Lung (tissue), 12 donors: ENCODE results near the gene KLHL26. TPM values are rescaled to one million over a fixed set of nuclear protein-coding genes. Genes with fewer than 3 reads are reported as not detected.

Experiments
- ATAC-seq: fragments of 200-7000 bp; cut with Tn5 transposase; one replicate; pipeline ENCODE4 v1.9.1; 2020; ENCODE audit warnings: moderate number of reproducible peaks; ENCODE audit not compliant: insufficient read depth, low FRiP score
- DNase-seq, 3 donors: peaks; one replicate each; pipeline ENCODE4 v3.0.0-alpha.2; 2013 to 2017
- H3K27ac ChIP-seq, 2 donors: one replicate each; pipeline ENCODE4 v1.5.1; 2013; ENCODE audit warnings: mild to moderate bottlenecking in 2 of 2, moderate library complexity in 2 of 2, control low read depth in 1 of 2, inconsistent platforms in 1 of 2, low read depth in 1 of 2, low read length in 1 of 2
- H3K27me3 ChIP-seq, 3 donors: one replicate each; pipeline ENCODE4 v1.5.1; 2013; ENCODE audit warnings: low read length in 2 of 3; ENCODE audit not compliant: control insufficient read depth in 3 of 3, insufficient read depth in 3 of 3
- H3K36me3 ChIP-seq, 4 donors: one replicate each; pipeline ENCODE4 v1.5.1; 2013; ENCODE audit warnings: low read length in 4 of 4, mild to moderate bottlenecking in 1 of 4, moderate library complexity in 1 of 4; ENCODE audit not compliant: control insufficient read depth in 4 of 4, insufficient read depth in 4 of 4
- H3K4me1 ChIP-seq, 5 donors: one replicate each; pipeline ENCODE4 v1.5.1; 2013; ENCODE audit warnings: low read length in 5 of 5, mild to moderate bottlenecking in 2 of 5, moderate library complexity in 1 of 5; ENCODE audit not compliant: control insufficient read depth in 5 of 5, insufficient read depth in 5 of 5
- H3K4me3 ChIP-seq: one replicate; pipeline ENCODE4 v1.5.1; 2013; ENCODE audit warnings: mild to moderate bottlenecking, control low read depth, moderate library complexity
- H3K9ac ChIP-seq, 2 donors: one replicate each; pipeline ENCODE4 v1.5.1; 2013; ENCODE audit warnings: low read length in 2 of 2, control low read depth in 1 of 2; ENCODE audit not compliant: insufficient read depth in 1 of 2
- H3K9me3 ChIP-seq, 4 donors: one replicate each; pipeline ENCODE4 v1.5.1; 2013; ENCODE audit warnings: low read length in 3 of 4, mild to moderate bottlenecking in 1 of 4, moderate library complexity in 1 of 4; ENCODE audit not compliant: control insufficient read depth in 4 of 4, insufficient read depth in 3 of 4
- WGBS, 2 donors: extraction: QIAGEN DNeasy Blood & Tissue Kit; methylation state at CpG; one replicate each; pipeline ENCODE4 v1.1.7; 2013; 5-methylcytosine and 5-hydroxymethylcytosine counted together
- polyA plus RNA-seq, 2 donors: library from polyadenylated mRNA; stranded (reverse); fragments of 200-250 nt; gene quantifications; one replicate each; pipeline ENCODE4 v1.2.1, GENCODE V29; 2013
- total RNA-seq, 2 donors: library from RNA; depleted of rRNA in 1 of 2; stranded (reverse); fragments of >200 nt in 1 of 2; gene quantifications; one replicate each; pipeline ENCODE4 v1.2.1, GENCODE V29; 2014 to 2021
- TF ChIP-seq, protein P1 (sequence below): IDR thresholded peaks from 2 replicates; pipeline ENCODE4 v1.5.1; 2012; ENCODE audit warnings: mild to moderate bottlenecking; ENCODE audit errors: control extremely low read depth, extremely low read depth
- donor health status: control.
- donor health status: control.
- donor health status: Bipolar disorder and iron deficiency.
- donor health status: healthy.
- donor health status: DM: yes; HTN: yes; CAD: no.

Gene KLHL26
- total and polyA plus RNA-seq, 4 donors, result 4.1 to 18.0 (median 8.4) TPM

DNA sequence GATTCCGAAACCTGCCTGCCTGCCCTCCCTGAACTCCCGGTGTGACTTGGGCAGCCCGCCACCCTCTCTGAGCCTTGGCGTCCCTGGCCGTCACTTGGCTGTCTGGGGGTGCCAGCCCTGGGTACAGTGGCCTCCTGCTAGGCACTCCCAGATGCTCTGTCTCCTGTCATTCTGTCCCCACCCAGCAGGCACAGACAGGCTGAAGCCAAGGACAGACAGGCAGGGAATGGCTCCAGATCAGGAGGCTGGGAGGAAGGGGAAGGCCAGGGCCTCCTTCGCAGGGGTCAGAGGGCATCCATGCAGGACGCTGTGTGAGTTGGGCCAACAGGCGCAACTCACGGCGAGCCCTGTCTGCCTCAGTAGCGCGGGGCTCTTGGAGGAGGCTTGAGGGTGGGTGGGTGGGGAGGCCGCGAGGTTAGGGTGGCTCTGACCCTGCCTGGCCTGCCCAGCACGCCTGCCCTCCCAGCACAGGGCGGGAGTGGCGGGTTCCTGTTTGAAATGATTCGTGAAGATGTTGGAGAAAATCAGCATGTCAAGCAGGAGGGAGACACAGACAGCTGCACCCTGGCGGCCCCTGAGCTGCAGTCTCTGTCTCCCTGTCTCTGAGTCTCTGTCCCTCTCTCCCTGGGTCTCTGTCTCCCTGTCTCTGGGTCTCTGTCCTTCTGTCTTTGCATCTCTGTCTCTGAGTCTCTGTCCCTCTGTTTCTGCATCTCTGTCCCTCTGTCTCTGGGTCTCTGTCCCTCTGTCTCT lies 19.7 kb downstream of the KLHL26 start:
- Histone ChIP-seq H3K4me1 (peaks cover 0 to 10% (median 0%) of the 10 kb centered on the region in 5 donors), H3K9ac (no peak overlapping the region), H3K27me3 (no peaks in the 10 kb centered on the region), H3K9me3 (no peaks in the 10 kb centered on the region), H3K36me3 (peaks cover 0 to 3% (median 0%) of the 10 kb centered on the region in 4 donors), H3K27ac (no peak overlapping the region), H3K4me3 (no peak overlapping the region)
- 79 to 84% methylated on average over 17 to 19 of the region's 19 CpGs for WGBS, 2 donors
- DNase-seq, result no peak
- TF ChIP-seq, protein P1, sequence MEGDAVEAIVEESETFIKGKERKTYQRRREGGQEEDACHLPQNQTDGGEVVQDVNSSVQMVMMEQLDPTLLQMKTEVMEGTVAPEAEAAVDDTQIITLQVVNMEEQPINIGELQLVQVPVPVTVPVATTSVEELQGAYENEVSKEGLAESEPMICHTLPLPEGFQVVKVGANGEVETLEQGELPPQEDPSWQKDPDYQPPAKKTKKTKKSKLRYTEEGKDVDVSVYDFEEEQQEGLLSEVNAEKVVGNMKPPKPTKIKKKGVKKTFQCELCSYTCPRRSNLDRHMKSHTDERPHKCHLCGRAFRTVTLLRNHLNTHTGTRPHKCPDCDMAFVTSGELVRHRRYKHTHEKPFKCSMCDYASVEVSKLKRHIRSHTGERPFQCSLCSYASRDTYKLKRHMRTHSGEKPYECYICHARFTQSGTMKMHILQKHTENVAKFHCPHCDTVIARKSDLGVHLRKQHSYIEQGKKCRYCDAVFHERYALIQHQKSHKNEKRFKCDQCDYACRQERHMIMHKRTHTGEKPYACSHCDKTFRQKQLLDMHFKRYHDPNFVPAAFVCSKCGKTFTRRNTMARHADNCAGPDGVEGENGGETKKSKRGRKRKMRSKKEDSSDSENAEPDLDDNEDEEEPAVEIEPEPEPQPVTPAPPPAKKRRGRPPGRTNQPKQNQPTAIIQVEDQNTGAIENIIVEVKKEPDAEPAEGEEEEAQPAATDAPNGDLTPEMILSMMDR, result no peak
- no peak for ATAC-seq

DNA sequence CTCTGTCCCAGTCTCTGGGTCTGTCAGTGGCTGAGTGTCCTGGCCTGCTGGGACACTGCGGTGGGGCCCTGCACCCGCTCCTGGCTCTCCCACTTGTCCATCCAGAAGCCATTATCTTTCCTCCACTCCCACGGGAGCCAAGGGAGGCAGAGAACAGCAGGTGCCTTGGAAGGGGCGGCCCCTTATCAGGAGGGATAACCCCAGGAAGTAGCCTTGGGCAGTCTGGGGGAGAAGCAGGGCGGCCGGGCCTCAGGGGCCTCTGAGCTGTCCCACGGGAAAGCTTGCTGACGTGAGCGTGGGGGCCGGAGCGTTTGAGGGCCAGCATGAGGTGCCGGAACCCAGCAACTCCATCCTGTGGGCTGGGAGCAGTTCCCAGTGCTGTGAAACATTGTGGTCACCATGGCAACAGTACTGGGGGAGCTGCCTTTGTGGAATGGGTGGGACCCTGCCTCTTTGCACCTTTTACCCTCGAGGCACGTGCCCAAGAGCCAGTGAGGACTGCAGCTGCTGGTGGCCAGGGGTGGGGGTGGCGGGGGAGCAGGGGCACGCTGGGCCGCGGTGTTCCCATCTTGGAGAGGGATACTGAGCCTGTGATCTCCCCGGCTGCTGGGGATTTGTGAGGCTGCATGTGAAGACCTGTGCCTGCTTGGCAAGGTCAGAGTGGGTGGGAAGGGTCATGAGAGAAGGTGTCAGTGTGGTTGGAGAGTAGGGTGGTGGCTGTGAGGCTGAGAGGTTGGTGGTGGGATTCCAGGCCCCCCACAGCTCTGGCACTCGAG lies 20.9 kb downstream of the KLHL26 start:
- H3K9ac ChIP-seq, result no peak overlapping the region

DNA sequence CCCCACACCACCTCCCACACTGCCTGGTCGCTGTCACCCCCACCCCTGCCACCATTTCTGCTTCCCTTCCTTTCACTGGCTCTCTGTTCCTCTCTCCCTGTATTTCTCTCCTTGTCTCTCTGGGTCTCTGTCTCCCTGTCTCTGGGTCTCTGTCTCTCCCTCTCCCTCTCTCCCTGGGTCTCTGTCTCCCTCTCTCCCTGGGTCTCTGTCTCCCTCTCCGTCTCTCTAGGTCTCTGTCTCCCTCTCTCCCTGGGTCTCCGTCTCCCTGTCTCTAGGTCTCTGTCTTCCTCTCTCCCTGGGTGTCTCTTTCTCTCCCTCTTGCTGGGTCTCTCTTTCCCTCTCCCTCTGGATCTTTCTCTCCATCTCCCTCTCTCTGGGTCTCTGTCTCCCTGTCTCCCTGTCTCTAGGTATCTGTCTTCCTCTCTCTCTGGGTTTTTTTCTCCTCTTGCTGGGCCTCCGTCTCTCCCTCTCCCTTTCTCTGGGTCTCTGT lies 21.6 kb downstream of the KLHL26 start:
- Histone ChIP-seq H3K9me3 (no peaks in the 10 kb centered on the region), H3K36me3 (peaks cover 0 to 4% (median 0%) of the 10 kb centered on the region in 4 donors), H3K9ac (no peak overlapping the region), H3K27me3 (no peaks in the 10 kb centered on the region), H3K27ac (peak overlapping the region; percentile 9 to 26), H3K4me3 (no peak overlapping the region), H3K4me1 (peaks cover 0 to 9% (median 0%) of the 10 kb centered on the region in 5 donors)
- DNase-seq (no peak), ATAC-seq (no peak)
- TF ChIP-seq, protein P1, result no peak
- 88 to 95% methylated on average over 4 of the region's 4 CpGs for WGBS, 2 donors

More for the DNA sequence above, 20.9 kb downstream of the KLHL26 start:
- WGBS, 2 donors, result 67 to 81% methylated on average over 20 of the region's 20 CpGs
- DNase-seq (peak; percentile 43 to 65 (median 58)), ATAC-seq (no peak)
- no peaks in the 10 kb centered on the region for H3K27me3 ChIP-seq
- H3K4me1 ChIP-seq, result peaks cover 0 to 9% (median 0%) of the 10 kb centered on the region in 5 donors
- H3K9me3 ChIP-seq, result no peaks in the 10 kb centered on the region
- peak overlapping the region; percentile 9 to 26 for H3K27ac ChIP-seq
- H3K36me3 ChIP-seq, result peaks cover 0 to 4% (median 0%) of the 10 kb centered on the region in 4 donors
- H3K4me3 ChIP-seq, result no peak overlapping the region
- TF ChIP-seq, protein P1, result no peak
